Activated naive CD8-positive, alpha-beta T cell (primary cell): ENCODE results near the gene ZWINT.

Experiments
- H3K27ac Mint-ChIP-seq: one replicate; pipeline ENCODE4 v1.8.0; 2021; ENCODE audit warnings: mixed read lengths
- H3K27me3 Mint-ChIP-seq: one replicate; pipeline ENCODE4 v1.8.0; 2021; ENCODE audit warnings: mixed read lengths
- H3K36me3 Mint-ChIP-seq: one replicate; pipeline ENCODE4 v1.8.0; 2021; ENCODE audit warnings: mixed read lengths
- H3K4me1 Mint-ChIP-seq: one replicate; pipeline ENCODE4 v1.8.0; 2021; ENCODE audit warnings: low read depth, mixed read lengths
- H3K4me3 Mint-ChIP-seq: one replicate; pipeline ENCODE4 v1.8.0; 2021; ENCODE audit warnings: mild to moderate bottlenecking, mixed read lengths
- H3K9me3 Mint-ChIP-seq: one replicate; pipeline ENCODE4 v1.8.0; 2021; ENCODE audit warnings: low read depth, mixed read lengths

Gene ZWINT, protein sequence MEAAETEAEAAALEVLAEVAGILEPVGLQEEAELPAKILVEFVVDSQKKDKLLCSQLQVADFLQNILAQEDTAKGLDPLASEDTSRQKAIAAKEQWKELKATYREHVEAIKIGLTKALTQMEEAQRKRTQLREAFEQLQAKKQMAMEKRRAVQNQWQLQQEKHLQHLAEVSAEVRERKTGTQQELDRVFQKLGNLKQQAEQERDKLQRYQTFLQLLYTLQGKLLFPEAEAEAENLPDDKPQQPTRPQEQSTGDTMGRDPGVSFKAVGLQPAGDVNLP

DNA sequence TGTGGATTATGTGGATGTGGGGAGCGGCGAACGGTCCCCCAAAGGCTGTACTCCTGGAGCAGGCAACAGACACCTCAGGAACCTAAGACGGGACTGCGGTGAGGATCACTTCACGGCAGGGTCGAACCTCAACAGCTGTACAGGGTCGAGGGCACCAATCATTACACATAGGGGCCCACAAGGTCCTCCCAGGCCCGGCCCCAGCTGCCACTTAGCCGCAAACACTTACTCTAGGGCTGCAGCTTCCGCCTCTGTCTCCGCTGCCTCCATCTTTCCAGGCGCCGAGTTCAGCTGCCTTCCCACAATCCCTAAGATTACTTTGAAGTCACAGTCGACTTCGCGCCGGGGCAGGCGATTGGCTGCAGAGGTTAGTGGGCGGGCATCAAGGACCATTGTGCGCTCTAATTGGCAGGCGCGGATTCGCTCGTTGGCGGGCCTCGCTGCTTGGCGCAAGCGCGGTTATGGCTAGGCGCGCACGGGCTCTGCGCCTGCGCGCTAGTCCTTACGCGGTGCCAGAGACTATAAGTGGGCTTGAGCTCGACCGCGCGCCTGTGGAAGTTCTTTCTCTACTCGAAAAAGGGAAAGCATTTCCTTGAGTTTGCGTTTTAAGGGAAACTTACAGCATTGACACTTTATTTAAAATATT is at the start of gene ZWINT:
ZWINT (minus strand) TSS at position 293 of the 646 bp plus-strand sequence; CDS start at position 270, 23 bp downstream.
- no peaks in the 10 kb centered on the region for H3K9me3 Mint-ChIP-seq
- peak within 1 kb of the TSS; percentile 90 for H3K27ac Mint-ChIP-seq
- H3K4me3 Mint-ChIP-seq, result peak within 1 kb of the TSS; percentile 97
- peaks cover 1% of the 10 kb centered on the region for H3K27me3 Mint-ChIP-seq
- peaks cover 3% of the 10 kb centered on the region for H3K36me3 Mint-ChIP-seq
- peaks cover 20% of the 10 kb centered on the region for H3K4me1 Mint-ChIP-seq

DNA sequence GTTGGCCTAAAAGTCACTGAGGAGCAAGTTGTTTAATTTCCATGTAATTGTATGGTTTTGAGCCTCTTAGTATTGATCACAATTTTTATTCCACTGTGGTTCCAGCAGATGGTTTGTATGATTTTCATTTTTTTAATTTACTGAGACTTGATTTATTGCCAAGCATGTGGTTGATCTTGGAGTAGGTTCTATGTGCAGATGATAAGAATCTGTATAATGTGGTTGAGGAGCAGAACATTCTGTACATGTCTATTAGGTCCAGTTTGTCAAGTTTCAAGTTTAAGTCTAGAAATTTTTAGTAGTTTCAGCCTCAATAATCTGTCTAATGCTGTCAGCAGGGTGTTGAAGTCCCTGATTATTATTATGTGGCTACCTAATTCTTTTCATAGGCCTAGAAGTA is 22.7 kb upstream of the ZWINT start:
- Mint-ChIP-seq H3K27ac (no peak overlapping the region), H3K4me1 (no peaks in the 10 kb centered on the region), H3K36me3 (no peaks in the 10 kb centered on the region), H3K9me3 (peaks cover 6% of the 10 kb centered on the region), H3K4me3 (no peak overlapping the region), H3K27me3 (peaks cover 6% of the 10 kb centered on the region)

DNA sequence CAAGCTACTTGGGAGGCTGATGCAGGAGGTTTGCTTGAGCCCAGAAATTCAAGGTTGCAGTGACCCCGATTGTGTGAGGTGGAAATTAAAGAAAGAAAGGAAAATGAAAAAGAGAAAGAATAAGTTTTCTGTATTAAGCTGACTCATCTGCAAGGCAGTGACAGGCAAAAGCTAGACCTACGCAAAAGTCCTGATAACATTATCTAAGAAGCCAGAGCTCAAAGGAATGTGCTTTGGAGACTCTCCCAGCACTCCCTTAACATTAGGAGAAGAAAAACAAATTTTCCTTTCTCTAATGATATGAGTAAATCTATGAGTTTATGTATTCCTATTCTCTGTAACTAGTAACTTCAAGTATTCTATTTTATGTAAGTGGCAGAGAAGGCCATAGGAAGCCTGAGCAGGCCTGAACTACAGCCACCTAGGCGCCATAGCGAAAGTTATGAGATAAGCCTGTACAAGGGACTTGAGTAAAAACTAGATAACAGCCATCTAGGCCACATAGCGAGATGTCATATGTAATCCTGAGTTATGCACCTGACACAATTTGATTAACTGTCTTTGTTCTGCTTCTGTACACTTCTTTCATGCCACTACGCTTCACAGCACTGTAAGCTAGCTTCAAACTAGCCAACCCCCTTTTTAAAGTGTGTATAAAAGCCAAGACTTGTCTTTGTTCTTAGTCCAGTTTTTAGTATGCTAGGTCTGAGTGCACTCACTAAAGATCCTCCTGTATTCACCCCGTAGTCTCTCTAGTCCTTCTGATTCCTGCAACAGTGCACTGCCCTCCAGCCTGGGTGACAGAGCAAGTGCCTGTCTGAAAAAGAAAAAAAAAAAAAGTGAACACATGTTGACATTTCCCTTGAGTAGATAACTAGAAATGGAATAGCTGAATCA is 9.4 kb upstream of the ZWINT start:
- H3K4me1 Mint-ChIP-seq, result no peaks in the 10 kb centered on the region
- H3K27ac Mint-ChIP-seq, result no peak overlapping the region
- H3K36me3 Mint-ChIP-seq, result peaks cover 3% of the 10 kb centered on the region
- no peak overlapping the region for H3K4me3 Mint-ChIP-seq
- H3K27me3 Mint-ChIP-seq, result no peaks in the 10 kb centered on the region
- peaks cover 18% of the 10 kb centered on the region for H3K9me3 Mint-ChIP-seq

DNA sequence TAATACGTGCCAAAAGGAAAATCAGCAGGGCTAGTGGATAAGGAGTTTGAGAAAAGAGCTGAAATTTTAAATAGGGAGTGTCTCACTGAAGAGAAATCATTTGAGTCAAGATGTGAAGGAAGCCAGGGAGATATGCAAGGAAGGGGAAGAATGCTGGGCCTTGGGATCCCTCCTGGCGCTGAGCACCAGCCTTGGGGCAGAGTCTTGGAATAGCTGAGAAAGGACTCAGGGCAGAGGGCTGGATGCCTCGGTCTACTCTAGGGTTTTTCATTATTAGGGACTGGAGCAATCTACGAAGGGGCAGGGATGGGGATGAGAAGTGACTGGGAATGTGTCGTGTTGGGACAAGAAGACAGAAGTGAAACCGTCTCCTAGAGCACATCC is 484 bp downstream of the ZWINT start:
- H3K36me3 Mint-ChIP-seq, result peaks cover 3% of the 10 kb centered on the region
- H3K4me3 Mint-ChIP-seq, result peak overlapping the region; percentile 97
- H3K9me3 Mint-ChIP-seq, result no peaks in the 10 kb centered on the region
- peaks cover 20% of the 10 kb centered on the region for H3K4me1 Mint-ChIP-seq
- peak overlapping the region; percentile 90 for H3K27ac Mint-ChIP-seq
- peaks cover 1% of the 10 kb centered on the region for H3K27me3 Mint-ChIP-seq

DNA sequence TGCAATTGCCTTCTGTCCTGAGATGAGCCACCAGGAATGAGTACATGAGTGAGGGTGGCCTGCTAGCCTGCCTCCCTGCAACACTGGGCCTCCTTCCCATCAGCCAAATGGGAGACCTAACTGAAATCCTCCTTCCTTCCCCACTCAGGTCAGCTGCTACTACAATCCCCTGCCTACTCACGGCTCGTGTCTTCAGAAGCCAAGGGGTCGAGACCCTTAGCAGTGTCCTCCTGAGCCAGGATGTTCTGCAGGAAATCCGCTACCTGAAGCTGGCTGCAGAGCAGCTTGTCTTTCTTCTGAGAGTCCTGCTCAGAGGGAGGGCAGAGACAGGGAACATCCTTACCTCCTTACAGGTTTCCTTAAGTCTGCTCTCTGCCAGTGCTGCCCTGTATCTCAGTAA is 1.2 kb downstream of the ZWINT start:
- H3K27ac Mint-ChIP-seq, result peak overlapping the region; percentile 90
- H3K4me3 Mint-ChIP-seq, result peak overlapping the region; percentile 97
- H3K36me3 Mint-ChIP-seq, result peaks cover 3% of the 10 kb centered on the region
- peaks cover 1% of the 10 kb centered on the region for H3K27me3 Mint-ChIP-seq
- H3K4me1 Mint-ChIP-seq, result peaks cover 20% of the 10 kb centered on the region
- H3K9me3 Mint-ChIP-seq, result no peaks in the 10 kb centered on the region

DNA sequence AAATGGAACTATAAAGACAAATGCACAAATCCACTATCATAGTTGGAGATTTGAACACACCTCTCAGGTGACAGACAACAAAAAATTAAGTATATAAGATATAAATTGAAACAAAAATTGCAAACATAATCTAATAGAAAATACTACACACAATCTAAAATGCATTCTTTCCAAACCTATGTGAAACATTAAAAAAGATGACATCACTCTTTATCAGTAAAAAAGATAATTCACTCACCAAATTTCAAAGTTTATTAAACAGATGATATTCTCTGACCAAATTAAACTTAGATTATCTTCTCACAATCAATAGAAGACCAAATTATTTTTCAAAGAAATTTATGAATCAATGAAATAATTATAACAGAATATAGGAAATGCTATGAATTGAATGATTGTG is 4.0 kb downstream of the ZWINT start:
- Mint-ChIP-seq H3K4me3 (no peak overlapping the region), H3K36me3 (peaks cover 3% of the 10 kb centered on the region), H3K4me1 (peaks cover 12% of the 10 kb centered on the region), H3K27me3 (no peaks in the 10 kb centered on the region), H3K9me3 (no peaks in the 10 kb centered on the region), H3K27ac (no peak overlapping the region)

DNA sequence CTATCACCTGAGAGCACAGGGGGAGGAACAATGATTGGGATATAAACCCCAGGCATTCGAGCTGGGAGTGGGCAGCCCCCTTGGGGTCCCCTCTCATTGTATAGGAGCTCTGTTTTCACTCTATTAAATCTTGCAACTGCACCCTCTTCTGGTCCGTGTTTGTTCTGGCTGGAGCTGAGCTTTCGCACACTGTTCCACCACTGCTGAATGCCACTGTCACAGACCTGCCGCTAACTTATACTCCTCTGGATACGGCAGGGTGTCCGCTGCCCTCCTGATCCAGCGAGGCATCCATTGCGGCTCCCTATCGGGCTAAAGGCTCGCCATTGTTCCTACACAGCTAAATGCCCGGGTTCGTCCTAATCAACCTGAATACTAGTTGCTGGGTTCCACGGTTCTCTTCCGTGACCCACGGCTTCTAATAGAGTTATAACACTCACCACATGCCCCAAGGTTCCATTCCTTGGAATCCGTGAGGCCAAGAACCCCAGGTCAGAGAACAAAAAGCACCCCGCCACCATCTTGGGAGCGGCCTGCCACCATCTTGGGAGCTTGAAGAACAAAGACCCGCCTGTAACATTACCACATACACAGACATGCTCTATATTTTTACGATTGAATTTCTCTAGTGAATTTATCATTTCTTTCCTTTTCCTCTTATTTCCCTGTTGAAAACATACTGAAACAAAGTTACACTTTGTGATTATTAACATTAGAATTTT is 9.0 kb downstream of the ZWINT start:
- H3K27ac Mint-ChIP-seq, result no peak overlapping the region
- H3K4me3 Mint-ChIP-seq, result no peak overlapping the region
- no peaks in the 10 kb centered on the region for H3K36me3 Mint-ChIP-seq
- H3K27me3 Mint-ChIP-seq, result no peaks in the 10 kb centered on the region
- H3K4me1 Mint-ChIP-seq, result no peaks in the 10 kb centered on the region
- H3K9me3 Mint-ChIP-seq, result no peaks in the 10 kb centered on the region

DNA sequence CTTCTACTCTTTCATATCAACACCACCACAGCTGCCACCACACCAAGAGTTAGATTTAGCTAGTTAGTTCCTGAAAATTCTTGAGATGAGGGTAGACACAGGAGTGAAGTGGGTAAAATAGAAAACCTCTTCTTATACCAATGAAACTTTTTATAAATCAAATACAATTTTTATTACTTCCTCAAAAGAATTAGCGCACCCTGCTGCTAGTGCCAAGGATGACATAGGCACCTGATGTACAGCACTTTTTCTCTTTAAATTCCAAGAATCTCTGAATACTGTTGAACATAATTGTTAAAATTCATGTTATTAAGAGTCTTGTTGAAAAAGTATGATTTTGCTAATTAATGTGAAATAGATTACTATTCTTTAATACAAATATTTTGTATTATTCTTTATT is 11.4 kb downstream of the ZWINT start:
- Mint-ChIP-seq H3K27ac (no peak overlapping the region), H3K4me1 (no peaks in the 10 kb centered on the region), H3K36me3 (no peaks in the 10 kb centered on the region), H3K27me3 (no peaks in the 10 kb centered on the region), H3K9me3 (no peaks in the 10 kb centered on the region), H3K4me3 (no peak overlapping the region)

DNA sequence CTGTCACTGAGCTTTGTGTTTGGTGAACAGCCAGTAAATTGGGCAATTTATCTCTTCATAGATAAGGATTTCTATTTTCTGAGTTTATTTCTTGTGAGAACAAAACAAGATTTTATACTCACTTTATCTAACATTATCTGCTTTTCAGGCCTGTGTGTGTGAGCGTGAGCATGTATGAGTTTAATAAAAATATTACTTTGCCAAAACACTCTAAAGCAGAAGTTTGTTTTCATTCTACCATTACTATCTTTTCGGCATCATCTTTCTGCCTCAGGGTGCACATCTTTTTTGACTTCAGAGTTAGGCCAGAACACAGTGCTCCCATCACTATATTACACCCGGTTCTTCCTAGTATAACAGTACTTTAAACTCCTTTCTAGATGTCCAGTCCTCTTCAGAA is 13.0 kb downstream of the ZWINT start:
- Mint-ChIP-seq H3K4me3 (no peak overlapping the region), H3K27me3 (no peaks in the 10 kb centered on the region), H3K9me3 (no peaks in the 10 kb centered on the region)

DNA sequence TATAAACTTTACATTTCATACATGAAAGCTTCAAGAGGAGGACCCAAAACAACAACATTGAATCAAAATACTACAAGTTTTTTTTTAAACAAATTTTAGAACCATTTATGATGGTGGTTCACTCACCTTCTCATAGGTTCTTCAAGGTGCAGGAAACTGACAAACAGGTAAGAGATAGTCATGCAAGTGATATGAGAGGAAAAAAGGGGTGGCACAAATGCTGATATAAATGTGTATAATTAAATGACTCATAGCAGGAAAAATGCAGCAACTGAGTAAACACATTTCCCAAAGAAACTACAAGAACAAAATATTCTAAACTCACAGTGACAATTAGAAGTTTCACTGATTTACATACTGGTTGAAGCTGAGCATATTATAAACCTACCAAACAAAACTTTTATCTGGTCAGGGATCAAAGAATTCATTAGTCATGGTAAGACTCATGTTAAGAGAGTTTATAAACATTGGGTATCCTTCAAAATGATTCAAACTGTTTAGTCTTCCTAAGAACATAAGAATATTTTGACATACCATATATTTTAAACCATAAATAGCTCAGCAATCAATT is 14.1 kb downstream of the ZWINT start:
- Mint-ChIP-seq H3K4me3 (no peak overlapping the region), H3K27me3 (no peaks in the 10 kb centered on the region), H3K27ac (no peak overlapping the region), H3K9me3 (no peaks in the 10 kb centered on the region), H3K4me1 (no peaks in the 10 kb centered on the region), H3K36me3 (no peaks in the 10 kb centered on the region)

More for the DNA sequence above, 13.0 kb downstream of the ZWINT start:
- H3K36me3 Mint-ChIP-seq, result no peaks in the 10 kb centered on the region
- H3K27ac Mint-ChIP-seq, result no peak overlapping the region
- no peaks in the 10 kb centered on the region for H3K4me1 Mint-ChIP-seq

DNA sequence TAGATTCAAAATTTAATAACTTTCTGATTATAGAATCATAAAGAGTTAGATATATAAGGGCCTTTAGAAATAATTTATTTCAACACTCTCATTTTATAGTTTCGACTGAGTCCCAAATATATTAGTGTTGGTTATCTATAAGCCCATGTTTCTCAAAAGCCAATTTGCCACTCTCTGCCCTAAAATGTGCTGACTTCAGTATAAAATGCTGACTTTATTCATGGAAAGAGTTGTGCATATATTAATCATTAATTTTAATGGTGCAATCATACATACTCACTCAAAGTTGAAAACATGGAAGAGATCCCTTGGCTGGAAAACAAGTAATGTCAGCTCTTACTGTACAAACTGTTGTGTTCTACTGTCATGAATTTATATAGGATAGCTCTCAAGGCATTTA is 19.4 kb downstream of the ZWINT start:
- Mint-ChIP-seq H3K36me3 (no peaks in the 10 kb centered on the region), H3K4me1 (no peaks in the 10 kb centered on the region), H3K27me3 (peaks cover 2% of the 10 kb centered on the region), H3K27ac (no peak overlapping the region), H3K9me3 (no peaks in the 10 kb centered on the region), H3K4me3 (no peak overlapping the region)

DNA sequence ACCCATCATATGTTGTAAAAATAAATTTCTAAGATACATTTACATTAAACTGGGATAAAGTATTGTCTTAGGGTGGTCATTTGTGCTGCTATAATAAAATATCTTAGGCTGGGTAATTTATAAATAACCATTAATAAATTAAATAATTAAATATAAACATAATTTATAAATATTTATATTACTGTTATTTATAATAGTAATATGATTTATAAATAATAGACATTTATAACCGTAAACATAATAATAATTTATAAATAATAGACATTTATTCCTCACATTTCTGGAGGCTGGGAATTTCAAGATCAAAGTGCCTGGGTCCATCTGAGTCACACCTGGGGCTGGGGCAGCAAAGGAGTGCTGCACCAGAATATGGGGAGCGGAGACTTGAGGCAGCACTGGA is 31.1 kb downstream of the ZWINT start:
- Mint-ChIP-seq H3K27ac (no peak overlapping the region), H3K4me1 (no peaks in the 10 kb centered on the region), H3K4me3 (no peak overlapping the region), H3K9me3 (no peaks in the 10 kb centered on the region), H3K36me3 (no peaks in the 10 kb centered on the region), H3K27me3 (no peaks in the 10 kb centered on the region)

DNA sequence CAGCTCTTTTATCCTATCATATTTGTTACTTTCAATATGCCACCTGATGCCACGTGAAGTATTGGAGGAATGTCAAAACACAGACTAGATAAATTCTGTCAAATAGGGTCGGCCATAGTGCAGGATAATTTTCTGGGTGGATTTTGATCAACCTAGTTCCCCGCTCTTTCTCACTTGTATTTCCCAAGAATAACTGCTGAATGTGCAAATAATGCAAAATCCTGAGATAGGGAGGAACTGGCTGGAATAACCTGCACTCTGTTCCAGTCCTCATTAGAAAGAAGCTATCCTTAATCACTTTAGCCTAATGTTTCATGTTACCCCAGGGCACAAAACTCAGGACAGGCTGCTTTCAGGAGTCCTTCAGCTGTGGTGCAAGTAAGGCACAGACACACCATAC is 33.9 kb downstream of the ZWINT start:
- no peaks in the 10 kb centered on the region for H3K27me3 Mint-ChIP-seq
- H3K4me3 Mint-ChIP-seq, result no peak overlapping the region
- no peaks in the 10 kb centered on the region for H3K36me3 Mint-ChIP-seq
- H3K9me3 Mint-ChIP-seq, result no peaks in the 10 kb centered on the region
- H3K27ac Mint-ChIP-seq, result no peak overlapping the region
- H3K4me1 Mint-ChIP-seq, result no peaks in the 10 kb centered on the region

DNA sequence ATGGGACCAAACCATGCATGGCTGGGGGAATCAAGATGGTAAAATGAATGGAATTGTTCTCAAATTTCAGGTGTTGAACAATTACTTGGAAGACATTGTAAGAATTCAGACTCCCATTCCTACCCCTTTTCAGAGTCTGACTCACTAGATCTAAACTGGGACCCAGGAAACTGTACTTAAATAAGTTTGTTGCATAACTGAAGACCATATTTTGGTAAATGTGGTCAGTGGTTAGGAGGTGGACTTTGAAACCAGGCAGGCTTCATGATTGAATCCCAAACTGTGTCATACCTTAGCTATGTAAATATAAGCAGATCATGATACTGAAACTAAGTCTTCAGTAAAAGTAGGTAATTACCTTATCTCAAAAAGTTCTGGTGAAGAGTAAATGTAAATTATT is 41.7 kb downstream of the ZWINT start:
- Mint-ChIP-seq H3K27me3 (no peaks in the 10 kb centered on the region), H3K36me3 (no peaks in the 10 kb centered on the region), H3K4me3 (no peak overlapping the region), H3K4me1 (no peaks in the 10 kb centered on the region), H3K27ac (no peak overlapping the region), H3K9me3 (no peaks in the 10 kb centered on the region)
